Suppressor macrophage treated with lipopolysaccharide for 4 hours (primary cell): ENCODE measurements around the gene NCKAP5.
"Not testable (repeated sequence)": the region's sequence is repeated elsewhere in the genome, so short reads cannot be mapped to it uniquely, and the experiment has no call there.

Source experiments
- DNase-seq: peaks from one replicate; pipeline ENCODE4 v3.0.0-alpha.2; 2020

The NCKAP5 gene

GRCh38 chr2:132850688-132851087 lies 717.6 kb downstream of the NCKAP5 start:
- DNase-seq, result no peak

DNA sequence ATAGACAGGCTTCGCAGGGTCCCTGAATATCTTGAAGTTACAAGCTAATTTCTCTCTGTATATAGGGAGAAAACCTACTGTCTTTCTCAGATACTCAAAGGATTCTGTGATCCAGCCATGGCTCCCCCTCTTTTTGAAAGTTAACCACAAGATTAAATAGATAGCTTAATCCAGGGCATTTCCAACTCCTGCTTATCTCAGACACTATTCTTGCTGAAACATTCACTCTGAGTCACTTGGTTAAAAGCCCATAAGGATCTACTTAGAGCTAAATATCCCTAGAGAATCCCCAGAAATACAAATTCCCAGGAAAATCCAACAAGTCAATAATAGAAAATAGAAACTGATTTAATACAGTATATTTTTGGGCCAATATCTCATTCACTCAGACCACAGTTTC lies 719.1 kb downstream of the NCKAP5 start:
- no peak for DNase-seq

GRCh38 chr2:132845339-132845738 lies 722.9 kb downstream of the NCKAP5 start:
- DNase-seq, result no peak

DNA sequence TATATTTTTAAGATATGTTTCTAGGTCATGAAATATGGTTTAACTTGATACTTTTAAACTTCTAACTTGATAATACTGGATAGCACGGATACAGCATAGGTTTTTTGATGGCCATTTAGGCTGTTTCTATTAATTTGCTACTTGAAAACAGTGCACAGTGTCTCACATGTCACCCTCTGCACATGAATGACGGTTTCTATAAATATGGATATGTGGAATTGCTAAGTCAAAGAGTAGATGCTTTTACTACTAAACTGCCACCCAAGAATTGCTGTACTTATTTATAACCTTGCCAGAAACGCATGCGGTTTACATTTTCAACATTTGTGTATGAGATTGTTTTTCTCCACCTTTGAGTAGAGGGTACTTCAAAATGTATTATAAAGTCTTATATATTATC lies 723.7 kb downstream of the NCKAP5 start:
- DNase-seq, result no peak

DNA sequence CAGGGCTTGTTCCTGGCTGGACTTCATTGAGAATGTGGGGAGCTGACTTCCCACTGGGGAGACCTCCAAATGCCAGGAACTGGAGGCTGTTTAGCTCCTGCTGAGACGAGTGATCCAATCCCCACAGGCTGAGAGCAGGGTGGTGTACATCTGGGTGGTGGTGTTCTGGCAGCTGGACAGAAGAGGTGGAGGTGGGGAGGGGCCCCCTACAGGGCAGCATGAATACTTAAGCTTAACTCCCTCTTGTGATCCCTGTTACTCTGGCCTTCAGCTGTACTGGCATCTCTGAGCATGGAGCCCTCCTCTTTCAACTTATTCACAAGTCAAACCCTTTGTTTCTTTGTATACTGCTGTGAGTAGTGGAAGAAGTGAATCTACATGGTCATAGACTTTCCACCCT lies 730.5 kb downstream of the NCKAP5 start:
- no peak for DNase-seq

DNA sequence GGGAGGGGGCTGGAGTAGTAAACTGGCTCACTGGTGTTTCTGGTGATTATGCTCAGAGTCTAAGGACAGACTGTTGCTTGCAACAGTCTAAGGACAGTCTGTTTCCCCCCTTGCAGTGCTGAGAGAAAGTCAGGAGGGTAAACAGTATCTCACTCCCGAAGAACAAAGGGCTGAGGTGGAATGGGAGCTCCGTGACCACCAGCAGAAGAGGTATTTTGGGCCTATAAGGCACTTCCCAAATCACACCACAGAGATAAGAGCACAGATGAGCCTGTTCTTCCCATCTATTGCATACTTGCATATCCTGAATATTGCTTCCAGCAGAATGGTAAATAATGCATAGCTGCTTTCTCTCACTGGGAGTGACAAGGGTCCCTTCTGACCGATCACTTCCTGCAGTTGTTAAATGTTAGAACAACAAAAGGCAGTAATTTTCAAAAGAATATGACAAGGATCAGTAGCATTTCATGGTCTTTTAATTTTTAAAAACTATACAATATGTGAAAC lies 737.9 kb downstream of the NCKAP5 start:
- DNase-seq, result no peak

- DNase-seq, result no peak
Observed at GRCh38 chr2:132825601-132826000, 742.7 kb downstream of the NCKAP5 start.

DNA sequence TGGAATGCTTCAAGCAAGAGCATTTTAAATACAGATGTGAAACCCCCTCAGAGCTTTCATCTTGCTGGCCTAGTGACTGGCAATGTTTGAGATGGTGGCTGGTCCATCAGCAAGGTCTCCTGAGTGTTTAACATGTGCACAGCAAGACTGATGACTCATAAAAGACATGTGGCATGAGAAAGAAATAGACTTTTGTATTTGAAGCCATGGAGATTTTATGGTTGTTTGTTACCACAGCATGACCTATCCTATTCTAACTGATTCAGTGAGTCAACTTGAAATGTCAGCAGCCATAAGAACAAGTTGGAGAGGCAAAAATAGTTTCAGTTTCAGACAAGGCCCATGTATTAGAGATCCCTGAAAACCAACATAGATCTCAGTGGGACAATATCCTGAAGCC lies 743.5 kb downstream of the NCKAP5 start:
- DNase-seq, result peak; percentile 32

DNA sequence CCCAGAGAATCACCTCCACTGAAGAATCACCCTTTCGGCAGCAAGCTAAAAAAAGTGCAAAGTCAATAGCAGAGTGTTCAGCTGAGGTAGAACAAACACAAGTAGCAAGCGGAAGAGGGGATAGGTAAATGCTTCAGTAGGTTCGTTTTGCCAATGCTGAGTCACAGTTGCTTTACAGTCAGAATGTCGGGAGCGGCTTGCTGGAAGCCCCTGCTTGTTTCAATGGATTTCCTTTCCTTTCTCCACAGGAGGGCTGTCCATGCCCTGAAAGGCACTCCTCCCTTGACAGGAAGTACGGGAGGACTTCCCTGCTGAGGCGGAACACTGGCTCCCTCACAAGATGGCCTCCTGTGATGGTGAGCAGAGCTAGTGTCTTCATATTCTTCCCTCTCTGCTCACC lies 752.0 kb downstream of the NCKAP5 start:
- no peak for DNase-seq

DNA sequence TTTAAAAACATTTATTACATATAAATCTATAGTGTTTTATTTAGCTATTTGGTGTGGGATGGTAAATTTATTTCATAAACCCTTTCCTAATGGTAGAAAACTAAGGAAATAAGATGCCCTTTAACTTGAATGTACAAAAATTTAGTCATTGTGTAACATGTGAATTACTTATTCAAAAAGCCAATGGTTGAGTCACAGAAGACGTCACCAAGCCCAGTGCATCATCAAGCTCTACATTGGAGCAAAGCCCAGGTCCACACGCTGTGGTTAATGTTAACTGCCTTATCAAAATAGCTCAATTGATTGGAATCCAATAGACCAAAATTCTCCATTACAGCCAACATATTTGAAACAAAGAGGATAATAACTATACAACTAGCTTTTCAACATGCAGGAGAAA lies 752.7 kb downstream of the NCKAP5 start:
- no peak for DNase-seq

GRCh38 chr2:132814651-132815050 lies 753.6 kb downstream of the NCKAP5 start:
- DNase-seq, result no peak

DNA sequence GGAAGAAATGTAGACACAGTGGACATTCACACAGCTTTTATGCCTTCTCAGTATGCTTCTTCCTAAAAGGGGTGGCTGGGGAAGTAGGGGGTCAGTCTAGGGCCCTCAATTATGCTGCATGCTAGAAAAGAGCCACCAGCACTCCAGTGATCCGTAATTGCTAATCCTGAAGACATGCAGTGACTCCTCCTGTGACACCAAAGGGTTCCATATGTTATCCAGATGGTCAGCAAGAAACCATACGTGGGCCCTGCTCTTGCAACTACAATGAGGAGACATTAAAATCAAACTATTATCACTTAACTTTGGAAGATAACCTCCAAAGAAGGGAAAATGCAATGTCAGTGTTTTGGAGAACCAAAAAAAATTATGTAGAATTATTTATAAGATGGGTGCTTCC lies 754.8 kb downstream of the NCKAP5 start:
- no peak for DNase-seq

DNA sequence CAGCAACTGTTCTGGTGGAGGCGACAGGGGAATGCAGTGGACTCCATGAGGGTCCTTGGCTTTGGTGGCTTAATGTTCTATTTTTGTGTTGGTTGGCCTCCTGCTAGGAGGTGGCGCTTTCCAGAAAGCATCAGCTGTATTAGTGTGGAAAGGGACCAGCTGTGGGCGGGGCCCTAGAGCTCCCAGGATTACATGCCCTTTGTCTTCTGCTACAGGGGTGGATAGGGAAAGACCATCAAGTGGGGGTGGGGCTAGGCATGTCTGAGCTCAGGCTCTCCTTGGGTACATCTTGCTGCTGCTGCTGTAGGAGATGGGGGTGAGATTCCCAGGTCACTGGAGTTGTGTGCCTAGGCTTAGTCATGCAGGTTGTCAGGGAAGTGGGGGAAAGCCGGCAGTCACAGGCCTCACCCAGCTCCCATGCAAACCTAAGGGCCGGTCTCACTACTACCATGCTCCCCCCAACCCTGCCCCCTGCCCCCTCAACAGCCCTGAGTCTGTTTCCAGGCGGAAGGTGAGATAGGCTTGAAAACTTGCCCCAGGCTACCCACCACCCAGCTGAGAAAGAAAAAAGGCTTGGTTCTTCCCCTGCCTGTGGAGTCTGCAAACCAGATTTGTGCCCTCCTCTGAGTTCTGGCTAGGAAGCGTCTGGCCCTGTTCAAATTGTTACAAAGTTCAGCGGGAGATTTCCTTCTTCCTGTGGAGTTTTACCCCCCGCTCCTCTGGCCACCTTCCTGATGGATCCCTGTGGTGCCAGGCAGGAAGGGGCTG lies 756.9 kb downstream of the NCKAP5 start:
- DNase-seq, result no peak

- not testable (repeated sequence) for DNase-seq
Observed at GRCh38 chr2:132809962-132810361, 758.3 kb downstream of the NCKAP5 start.

DNA sequence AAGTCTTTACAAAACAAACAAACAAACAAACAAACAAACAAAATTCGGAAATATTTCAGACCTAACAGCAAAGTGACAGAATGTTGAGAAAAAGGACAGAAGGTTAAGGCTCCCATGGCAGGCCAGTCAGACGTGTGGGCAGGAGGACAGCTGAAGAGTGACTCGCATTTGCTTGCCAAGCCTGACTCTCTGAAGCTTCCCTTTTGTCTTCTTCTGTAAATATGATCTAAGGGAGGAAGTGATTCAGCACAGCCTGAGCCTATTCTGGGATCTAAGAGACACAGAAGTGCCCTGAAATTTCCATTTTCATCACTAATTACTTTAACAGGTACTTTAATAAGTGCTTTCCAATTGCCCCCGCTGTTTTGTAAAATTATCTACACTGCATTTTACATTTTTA lies 764.2 kb downstream of the NCKAP5 start:
- peak; percentile 83 for DNase-seq

DNA sequence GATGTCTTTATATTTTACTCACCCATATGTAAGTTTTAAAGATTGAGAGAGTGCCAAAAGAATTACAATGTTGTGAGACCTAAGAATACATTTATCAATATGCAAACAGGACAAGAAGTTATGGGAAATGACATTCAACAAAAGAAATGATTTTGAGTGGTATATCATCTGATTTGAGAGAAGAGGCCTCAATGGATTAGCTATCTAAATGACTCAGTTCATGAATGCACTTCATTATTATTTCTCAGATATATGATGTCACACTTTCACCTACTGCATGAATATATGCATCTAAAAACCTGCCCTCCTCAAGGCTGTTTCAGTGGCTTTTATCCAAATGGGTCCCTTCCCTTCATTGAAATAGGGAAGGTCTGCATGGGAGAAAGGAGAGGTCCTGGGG lies 769.9 kb downstream of the NCKAP5 start:
- DNase-seq, result peak; percentile 6

DNA sequence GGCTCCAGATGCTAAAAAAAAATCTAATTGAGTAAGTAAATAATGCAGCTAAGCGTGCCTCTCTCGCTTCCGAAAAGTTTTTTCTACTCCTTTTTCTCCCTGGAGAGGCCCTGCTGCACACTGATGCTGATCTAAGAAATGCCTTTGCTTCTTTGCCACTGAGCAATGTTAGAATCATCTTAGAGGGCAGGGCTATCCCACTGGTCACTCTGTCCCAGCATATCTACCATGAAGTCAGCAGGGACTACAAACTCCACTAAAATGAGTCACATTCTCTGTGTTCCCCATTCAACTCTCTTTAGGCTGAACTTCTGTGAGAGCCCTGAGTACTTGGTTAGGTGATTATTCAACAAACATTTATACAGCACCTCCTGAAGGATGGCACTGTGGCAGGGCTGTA lies 770.7 kb downstream of the NCKAP5 start:
- DNase-seq, result peak; percentile 41

GRCh38 chr2:132797071-132797470 lies 771.2 kb downstream of the NCKAP5 start:
- DNase-seq, result no peak

GRCh38 chr2:132795220-132795619 lies 773.0 kb downstream of the NCKAP5 start:
- no peak for DNase-seq

GRCh38 chr2:132793532-132793931 lies 774.7 kb downstream of the NCKAP5 start:
- DNase-seq, result no peak

- no peak for DNase-seq
Observed at GRCh38 chr2:132790207-132790785, 778.0 kb downstream of the NCKAP5 start.

DNA sequence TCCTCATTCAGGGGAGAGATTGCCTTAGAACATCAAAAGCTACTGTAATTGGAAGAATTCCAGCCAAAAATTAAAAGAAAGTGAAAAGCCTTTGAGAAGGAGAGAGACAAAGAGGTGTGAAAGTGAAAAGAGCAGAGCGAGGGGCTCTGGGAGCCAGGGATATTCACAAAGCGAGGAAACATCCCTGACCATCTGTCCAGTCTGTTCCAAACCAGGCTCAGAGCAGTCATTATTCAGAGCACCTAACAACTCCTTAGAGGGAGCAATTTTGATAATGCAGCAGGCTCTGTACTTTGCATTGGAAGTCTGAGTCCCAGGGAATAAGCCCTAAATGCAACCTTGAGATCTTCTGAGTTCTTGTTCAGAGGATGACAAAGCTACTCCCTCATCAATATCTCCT lies 779.2 kb downstream of the NCKAP5 start:
- DNase-seq, result no peak

GRCh38 chr2:132788310-132788838 lies 779.9 kb downstream of the NCKAP5 start:
- no peak for DNase-seq

GRCh38 chr2:132783883-132784282 lies 784.4 kb downstream of the NCKAP5 start:
- DNase-seq, result no peak
